ENCODE measurements around the gene ARID5A.

Gene ARID5A

GRCh38 chr2:96528006-96528699, 8.4 kb upstream of the ARID5A start:
- FAIRE-seq = no peak

GRCh38 chr2:96528700-96529375, 7.7 kb upstream of the ARID5A start:
- FAIRE-seq = no peak

GRCh38 chr2:96529376-96530143, 7.0 kb upstream of the ARID5A start:
- FAIRE-seq = no peak

- FAIRE-seq = no peak
Measured at GRCh38 chr2:96530144-96530430, 6.5 kb upstream of the ARID5A start.

- no peak for FAIRE-seq
Measured at GRCh38 chr2:96530474-96531357, 5.8 kb upstream of the ARID5A start.

GRCh38 chr2:96531366-96531765, 5.2 kb upstream of the ARID5A start:
- FAIRE-seq = no peak

GRCh38 chr2:96531872-96532505, 4.6 kb upstream of the ARID5A start:
- peak; percentile 67 for FAIRE-seq

GRCh38 chr2:96532641-96533291, 3.8 kb upstream of the ARID5A start:
- no peak for FAIRE-seq

- no peak for FAIRE-seq
Measured at GRCh38 chr2:96533292-96534073, 3.1 kb upstream of the ARID5A start.

- no peak for FAIRE-seq
Measured at GRCh38 chr2:96534141-96534540, 2.4 kb upstream of the ARID5A start.

GRCh38 chr2:96534701-96535181, 1.8 kb upstream of the ARID5A start:
- no peak for FAIRE-seq

- no peak for FAIRE-seq
Measured at GRCh38 chr2:96535331-96535730, 1.2 kb upstream of the ARID5A start.

- FAIRE-seq = no peak
Measured at GRCh38 chr2:96537066-96537733, 648 bp downstream of the ARID5A start.

GRCh38 chr2:96537734-96538486, 1.4 kb downstream of the ARID5A start:
- no peak for FAIRE-seq

- FAIRE-seq = no peak
Measured at GRCh38 chr2:96538487-96539214, 2.1 kb downstream of the ARID5A start.

GRCh38 chr2:96539215-96539920, 2.8 kb downstream of the ARID5A start:
- no peak for FAIRE-seq

GRCh38 chr2:96540136-96540535, 3.6 kb downstream of the ARID5A start:
- no peak for FAIRE-seq
